ENCODE measurements around the gene RRH.
A peak's percentile ranks its signal among the peaks of the same experiment; 100 is the strongest.
"Not testable (repeated sequence)": the region's sequence is repeated elsewhere in the genome, so short reads cannot be mapped to it uniquely, and the experiment has no call there.

The RRH gene

GRCh38 chr4:109827672-109828071 is at the start of gene RRH:
Gene RRH, plus strand, starts transcription at chr4:109827972. Its CDS starts 56 bp downstream, at chr4:109828028.
- DNase-seq, result no peak

- DNase-seq, result not testable (repeated sequence)
These were observed 45.7 kb upstream of the RRH start for GRCh38 chr4:109782092-109782491.

- no peak for DNase-seq
These were observed 40.9 kb upstream of the RRH start for GRCh38 chr4:109786846-109787245.

GRCh38 chr4:109787807-109788206 is 40.0 kb upstream of the RRH start:
- no peak for DNase-seq

- DNase-seq, result no peak
These were observed 32.7 kb upstream of the RRH start for GRCh38 chr4:109795059-109795458.

GRCh38 chr4:109798866-109799265 is 28.9 kb upstream of the RRH start:
- DNase-seq, result no peak

GRCh38 chr4:109801099-109801789 is 26.5 kb upstream of the RRH start:
- no peak for DNase-seq

GRCh38 chr4:109801895-109802319 is 25.9 kb upstream of the RRH start, which contains the start of gene CFI:
Gene CFI, minus strand, starts transcription at chr4:109801999. Its CDS starts 28 bp downstream, at chr4:109801971.
- no peak for DNase-seq

GRCh38 chr4:109803924-109804571 is 23.7 kb upstream of the RRH start:
- DNase-seq, result no peak

- DNase-seq, result no peak
These were observed 18.1 kb upstream of the RRH start for GRCh38 chr4:109809655-109810054.

- no peak for DNase-seq
These were observed 17.0 kb upstream of the RRH start for GRCh38 chr4:109810552-109811387.

- no peak for DNase-seq
These were observed 16.1 kb upstream of the RRH start for GRCh38 chr4:109811707-109812106.

GRCh38 chr4:109815151-109816081 is 12.4 kb upstream of the RRH start, which contains the start of gene GAR1:
Gene GAR1, plus strand, starts transcription at chr4:109815762. Its CDS starts 403 bp downstream, at chr4:109816165.
- DNase-seq, result peak; percentile 73

- DNase-seq, result no peak
These were observed 11.7 kb upstream of the RRH start for GRCh38 chr4:109816082-109816442.

GRCh38 chr4:109816894-109817293 is 10.9 kb upstream of the RRH start:
- no peak for DNase-seq

GRCh38 chr4:109818268-109818667 is 9.5 kb upstream of the RRH start:
- no peak for DNase-seq

- DNase-seq, result no peak
These were observed 7.2 kb upstream of the RRH start for GRCh38 chr4:109820563-109820962.

- DNase-seq, result no peak
These were observed 6.6 kb upstream of the RRH start for GRCh38 chr4:109821185-109821584.

GRCh38 chr4:109826719-109827118 is 1.1 kb upstream of the RRH start:
- DNase-seq, result no peak

GRCh38 chr4:109833756-109834155 is 6.0 kb downstream of the RRH start:
- DNase-seq, result no peak

GRCh38 chr4:109836985-109837384 is 9.2 kb downstream of the RRH start:
- no peak for DNase-seq

- DNase-seq, result no peak
These were observed 18.8 kb downstream of the RRH start for GRCh38 chr4:109846395-109847098.
